HepG2 (cell line): ENCODE measurements around the gene MEI1. TPM values are rescaled to one million over a fixed set of nuclear protein-coding genes. Genes with fewer than 3 reads are reported as not detected.

ENCODE experiments used
- ATAC-seq: fragments of 200-7000 bp; cut with Tn5 transposase; 3 replicates; pipeline ENCODE4 v1.9.1; 2020; ENCODE audit warnings: mild to moderate bottlenecking, moderate library complexity
- BruUV-seq: library from RNA; stranded (reverse); fragments of 400-500 nt; replicated peaks from 2 replicates; lab custom pipeline; 2021; lab: Mats Ljungman, UMichigan
- CTCF ChIA-PET: fragments of 300-600 bp; formaldehyde crosslinking; extraction: SDS; loops from one replicate; lab custom pipeline; 2021; ENCODE audit warnings: low total read pairs, inconsistent platforms, low intra/inter-chr PET ratio; lab: Yijun Ruan, JAX
- POLR2A ChIA-PET: fragments of 350-600 bp; sonication (Branson Sonifier 250); formaldehyde crosslinking; loops from one replicate; lab custom pipeline; 2020; ENCODE audit warnings: antibody characterized with exemption, inconsistent platforms; lab: Yijun Ruan, JAX
- DNase-seq: peaks from one replicate; pipeline ENCODE4 v3.0.0-alpha.2; 2015; ENCODE audit warnings: low spot score
- FAIRE-seq: peaks from 3 replicates; lab custom pipeline; 2011; peaks lifted over from hg19 to GRCh38; lab: Jason Lieb, UNC
- H2AFZ ChIP-seq: one replicate; pipeline ENCODE4 v1.6.1; 2011; ENCODE audit warnings: low read length, inconsistent platforms
- H3K27ac ChIP-seq: fragments of 300-600 bp; 3 replicates; pipeline ENCODE4 v1.8.0; 2011; ENCODE audit warnings: mixed run types, mild to moderate bottlenecking, mixed read lengths, low read length, inconsistent platforms; ENCODE audit not compliant: insufficient read depth; ENCODE audit errors: extremely low read length
- H3K27me3 ChIP-seq, 2 experiments: fragments of 200-600 bp in 1 of 2; 2 replicates in 1 of 2; 3 replicates in 1 of 2; pipeline versions ENCODE4 v1.6.0 to v1.8.0; 2011; ENCODE audit warnings: low read length in 2 of 2, mild to moderate bottlenecking in 2 of 2, moderate library complexity in 2 of 2, inconsistent platforms in 1 of 2; ENCODE audit not compliant: insufficient read depth in 2 of 2, control insufficient read depth in 1 of 2
- H3K36me3 ChIP-seq, 2 experiments: fragments of 200-600 bp in 1 of 2; replicated peaks in 1 of 2; 2 replicates in 1 of 2; 3 replicates in 1 of 2; pipeline versions ENCODE4 v1.5.1 to v1.8.0; 2011; ENCODE audit warnings: low read length in 2 of 2, inconsistent platforms in 1 of 2; ENCODE audit not compliant: insufficient read depth in 2 of 2, control insufficient read depth in 1 of 2
- H3K4me1 ChIP-seq: 2 replicates; pipeline ENCODE4 v1.5.1; 2012; ENCODE audit warnings: low read length, inconsistent platforms; ENCODE audit not compliant: insufficient read depth
- H3K4me2 ChIP-seq: 2 replicates; pipeline ENCODE4 v1.6.0; 2011; ENCODE audit warnings: low read depth, low read length, inconsistent platforms
- H3K4me3 ChIP-seq, 3 experiments: fragments of 200-600 bp in 1 of 3; sonication (generic), shearing (Covaris generic) in 1 of 3; replicated peaks in 1 of 3; 2 replicates each; pipeline ENCODE4 v1.5.1; 2011 to 2016; ENCODE audit warnings: low read length in 3 of 3, inconsistent platforms in 2 of 3, low read depth in 2 of 3, mild to moderate bottlenecking in 2 of 3, control low read depth in 1 of 3, mixed read lengths in 1 of 3; ENCODE audit not compliant: insufficient read depth in 1 of 3
- H3K79me2 ChIP-seq: one replicate; pipeline ENCODE4 v1.6.1; 2011; ENCODE audit warnings: low read length, inconsistent platforms; ENCODE audit not compliant: insufficient read depth
- H3K9ac ChIP-seq: 2 replicates; pipeline ENCODE4 v1.6.0; 2011; ENCODE audit warnings: mild to moderate bottlenecking, low read depth, low read length, inconsistent platforms; ENCODE audit not compliant: insufficient read depth
- H3K9me3 ChIP-seq: 2 replicates; pipeline ENCODE4 v1.5.1; 2012; ENCODE audit warnings: mild to moderate bottlenecking, low read length
- H4K20me1 ChIP-seq: 2 replicates; pipeline ENCODE4 v1.6.0; 2011; ENCODE audit warnings: inconsistent platforms, mild to moderate bottlenecking, low read length, moderate library complexity; ENCODE audit not compliant: insufficient read depth
- ARID3A ChIP-seq: IDR thresholded peaks from 2 replicates; pipeline ENCODE4 v1.6.1; 2012; ENCODE audit warnings: low read depth, low read length, improper control_type of control experiment
- CHD2 ChIP-seq: IDR thresholded peaks from 2 replicates; pipeline ENCODE4 v1.6.1; 2011; ENCODE audit warnings: low read depth, low read length, improper control_type of control experiment
- CREB1 ChIP-seq, 2 experiments: fragments of 450-650 bp in 1 of 2; IDR thresholded peaks; 2 replicates each; pipeline ENCODE4 v1.6.1; 2016 to 2017; ENCODE audit warnings: control low read depth in 1 of 2, mild to moderate bottlenecking in 1 of 2, missing compliant biosample characterization in 1 of 2, missing genetic modification characterization in 1 of 2
- GLI4 ChIP-seq: sonication (generic); formaldehyde crosslinking; IDR thresholded peaks from 2 replicates; pipeline ENCODE4 v1.5.1; 2020; ENCODE audit warnings: missing genetic modification reagents, mild to moderate bottlenecking, moderate library complexity, borderline replicate concordance
- HNRNPK ChIP-seq: fragments of 200-400 bp; formaldehyde crosslinking; IDR thresholded peaks from 2 replicates; pipeline ENCODE4 v1.6.1; 2018; ENCODE audit warnings: low read length, low read depth, moderate library complexity, mild to moderate bottlenecking; ENCODE audit not compliant: poor library complexity, severe bottlenecking
- MBD4 ChIP-seq: IDR thresholded peaks from 2 replicates; pipeline ENCODE4 v1.6.1; 2012; ENCODE audit warnings: low read length, inconsistent platforms, borderline replicate concordance
- RBM22 ChIP-seq: fragments of 200-400 bp; formaldehyde crosslinking; optimal IDR thresholded peaks from 2 replicates; pipeline ENCODE3; 2017; ENCODE audit warnings: mild to moderate bottlenecking, low read length, moderate library complexity
- SIN3A ChIP-seq: IDR thresholded peaks from 2 replicates; pipeline ENCODE4 v1.6.1; 2011; ENCODE audit warnings: low read depth, mild to moderate bottlenecking, control low read depth, low read length, borderline replicate concordance
- ZNF251 ChIP-seq: sonication (generic); formaldehyde crosslinking; IDR thresholded peaks from 2 replicates; pipeline ENCODE4 v1.9.0; 2021; ENCODE audit warnings: mild to moderate bottlenecking, missing genetic modification reagents
- ZNF275 ChIP-seq: sonication (generic); formaldehyde crosslinking; IDR thresholded peaks from 2 replicates; pipeline ENCODE4 v1.8.0; 2022; ENCODE audit warnings: missing genetic modification reagents, mild to moderate bottlenecking, inconsistent platforms, borderline replicate concordance
- ZNF44 ChIP-seq: sonication (generic); formaldehyde crosslinking; IDR thresholded peaks from 2 replicates; pipeline ENCODE4 v1.5.1; 2020; ENCODE audit warnings: mild to moderate bottlenecking, missing genetic modification reagents
- ZNF441 ChIP-seq: sonication (generic); formaldehyde crosslinking; IDR thresholded peaks from 2 replicates; pipeline ENCODE4 v1.7.0; 2021; ENCODE audit warnings: missing genetic modification reagents, borderline replicate concordance
- WGBS: methylation state at CpG from one replicate; pipeline ENCODE4 v1.1.6; 2017; ENCODE audit warnings: low lambda C conversion rate; 5-methylcytosine and 5-hydroxymethylcytosine counted together
- in situ Hi-C: cut with HindIII; loops from 2 replicates; pipeline ENCODE4 v1.10.0; 2017; ENCODE audit warnings: low pct_unique_long_range_greater_than_20kb; ENCODE audit not compliant: extremely low pct_ligation_motif_present
- intact Hi-C: fragments of 100-400 bp; cut with micrococcal nuclease; formaldehyde crosslinking; loops from one replicate; pipeline ENCODE4 v1.10.0; 2022; ENCODE audit not compliant: unreplicated experiment
- polyA plus RNA-seq, 8 experiments: library from polyadenylated mRNA; depleted of rRNA in 3 of 8; stranded (reverse) in 7 of 8; unstranded in 1 of 8; fragments of >200 nt; fragmentation: Illumina TruSeq in 4 of 8; extraction: Trizol in 4 of 8; gene quantifications; 2 replicates each; pipeline versions ENCODE4 v1.2.1 to v1.2.3, GENCODE V29; 2011 to 2016; ENCODE audit warnings: low read depth in 4 of 8, missing spikeins in 1 of 8, mixed read lengths in 1 of 8; ENCODE audit not compliant: insufficient read depth in 1 of 8
- total RNA-seq, 5 experiments: library from RNA; depleted of rRNA; stranded (reverse); fragments of >200 nt; fragmentation: Illumina TruSeq; extraction: Trizol; gene quantifications; 2 replicates each; pipeline ENCODE4 v1.2.3, GENCODE V29; 2016; ENCODE audit warnings: low read depth in 1 of 5

Gene MEI1
- total and polyA plus RNA-seq, 2 of the 13 experiments (the other 11 are each of a cell fraction or from before 2014, with no cell fraction given), result 0.75 to 1.9 TPM

GRCh38 chr22:41834005-41834944 is 135.0 kb downstream of the MEI1 start:
- peak overlapping the region; percentile 99 for H3K9ac ChIP-seq
- peak overlapping the region; percentile 96 for H3K27ac ChIP-seq
- no peaks in the 10 kb centered on the region for H3K9me3 ChIP-seq
- peaks cover 60% of the 10 kb centered on the region for H3K4me1 ChIP-seq
- CTCF ChIA-PET, result no interaction called here
- POLR2A ChIA-PET, result interaction anchor here (0.8 to 4.0 kb wide), 4 partner anchors 17 to 34 kb away, joined by 3 to 45 read pairs (median 9); partner anchors contain the start of gene CCDC134
- no peak overlapping the region for H2AFZ ChIP-seq
- FAIRE-seq (no peak), DNase-seq (peak; percentile 61), ATAC-seq (no peak)
- no peaks in the 10 kb centered on the region; a peak in 1 of 5 replicates for H3K27me3 ChIP-seq
- 3% methylated on average over 14 of the region's 14 CpGs for WGBS
- intact Hi-C loops (no loop called here), in situ Hi-C loops (no loop called here)
- peaks cover 9% of the 10 kb centered on the region; the same call in 1 of the 2 replicates for H4K20me1 ChIP-seq
- H3K4me3 ChIP-seq, result peak overlapping the region; percentile 79 to 96 (median 80)
- H3K79me2 ChIP-seq, result peaks cover 60% of the 10 kb centered on the region
- H3K4me2 ChIP-seq, result peak overlapping the region; percentile 92
- TSS peak; percentile 67 for BruUV-seq
- peaks cover 7 to 28% of the 10 kb centered on the region in 2 experiments for H3K36me3 ChIP-seq
- 0 out of 2 replicates have a peak, but pooled peaks have one; percentile 1 for TF ChIP-seq SIN3A
- TF ChIP-seq ZNF275 (CRISPR knock-in tag), result 0 out of 2 replicates have a peak, but pooled peaks have one; percentile 3
- TF ChIP-seq RBM22, result no peak
- TF ChIP-seq CHD2, result peak; percentile 23; the same call in 1 of the 2 replicates
- peak; percentile 70 for TF ChIP-seq HNRNPK
- TF ChIP-seq ZNF44 (CRISPR knock-in tag), result 0 out of 2 replicates have a peak, but pooled peaks have one; percentile 73
- no peak for TF ChIP-seq MBD4
- no peak for TF ChIP-seq ARID3A
- 0 out of 2 replicates have a peak, but pooled peaks have one; percentile 11 for TF ChIP-seq GLI4 (CRISPR knock-in tag)
- TF ChIP-seq ZNF441 (CRISPR knock-in tag), result no peak
- TF ChIP-seq CREB1 (IDR thresholded peaks at IDR 0.05), result no peak
- TF ChIP-seq CREB1 (CRISPR knock-in tag; IDR thresholded peaks at IDR 0.05), result peak; percentile 25; the same call in 1 of the 2 replicates
- TF ChIP-seq ZNF251 (CRISPR knock-in tag), result no peak
